ENCODE results near the gene ICAM5.

The ICAM5 gene

GRCh38 chr19:10270616-10271394, 18.9 kb upstream of the ICAM5 start, which contains the start of gene ICAM1:
Gene ICAM1, plus strand, starts transcription at chr19:10271120. Its CDS starts 40 bp downstream, at chr19:10271160.
- H3K27ac ChIP-seq (replicated peaks; ENCODE audit: low read length) = no peak within 1 kb of the TSS
- peaks cover 8 to 18% of the 10 kb centered on the region in 2 donors for H3K4me1 ChIP-seq (ENCODE audit: control insufficient read depth in 2 of 2, insufficient read depth in 1 of 2, low read depth in 1 of 2, low read length in 2 of 2)
- H3K9ac ChIP-seq (ENCODE audit: low read depth, low read length, poor library complexity) = peak within 1 kb of the TSS; percentile 70
- peak within 1 kb of the TSS; percentile 72 for H4K91ac ChIP-seq (ENCODE audit: low read depth, low read length, poor library complexity)
- H3K4me3 ChIP-seq (ENCODE audit: low read length in 2 of 2) = peak within 1 kb of the TSS; percentile 37 to 50
- no peak for DNase-seq (ENCODE audit: low spot score)
- H3K27me3 ChIP-seq (ENCODE audit: control insufficient read depth in 3 of 3, insufficient read depth in 3 of 3, low read depth in 1 of 3, low read length in 3 of 3) = peaks cover 0 to 31% (median 20%) of the 10 kb centered on the region in 3 experiments
- H2BK12ac ChIP-seq (ENCODE audit: low read length) = peak within 1 kb of the TSS; percentile 86
- H3K36me3 ChIP-seq (replicated peaks in 1 of 2; ENCODE audit: control insufficient read depth in 2 of 2, insufficient read depth in 2 of 2, low read length in 2 of 2) = peaks cover 0 to 10% of the 10 kb centered on the region in 2 donors
- H2AK5ac ChIP-seq (ENCODE audit: low read depth, low read length) = peak within 1 kb of the TSS; percentile 91
- peak within 1 kb of the TSS; percentile 93 for H2AFZ ChIP-seq (ENCODE audit: low read length)
- peak within 1 kb of the TSS; percentile 93 for H3K23ac ChIP-seq (ENCODE audit: low read depth, low read length, poor library complexity)
- H2BK15ac ChIP-seq (ENCODE audit: low read length) = peak within 1 kb of the TSS; percentile 99
- no peaks in the 10 kb centered on the region for H3K9me3 ChIP-seq (replicated peaks in 1 of 2; ENCODE audit: control insufficient read depth in 2 of 2, insufficient read depth in 1 of 2, low read depth in 1 of 2, low read length in 2 of 2)
- H3K4me2 ChIP-seq (ENCODE audit: insufficient read depth, low read length, poor library complexity, severe bottlenecking) = peak within 1 kb of the TSS; percentile 69
- peak within 1 kb of the TSS; percentile 82 for H3K14ac ChIP-seq (ENCODE audit: low read length)
- no peak within 1 kb of the TSS for H4K8ac ChIP-seq (ENCODE audit: low read depth, low read length)
- peak within 1 kb of the TSS; percentile 94 for H3K18ac ChIP-seq (ENCODE audit: low read length)
- WGBS, 2 donors (ENCODE audit: extremely low coverage in 2 of 2, insufficient read length in 2 of 2, insufficient replicate concordance in 1 of 2) = no CpG with 5 or more reads among the region's 51 CpGs
- H2BK120ac ChIP-seq (ENCODE audit: low read depth, low read length) = no peak within 1 kb of the TSS
- H3K4ac ChIP-seq (ENCODE audit: low read length) = no peak within 1 kb of the TSS
- peak within 1 kb of the TSS; percentile 44 for H2BK5ac ChIP-seq (ENCODE audit: low read length)
- H3K79me1 ChIP-seq (ENCODE audit: low read depth, low read length) = no peaks in the 10 kb centered on the region

- no CpG with 5 or more reads among the region's 12 CpGs for WGBS, 2 donors (ENCODE audit: extremely low coverage in 2 of 2, insufficient read length in 2 of 2, insufficient replicate concordance in 1 of 2)
- Histone ChIP-seq H3K4me3 (ENCODE audit: low read length in 2 of 2) (peak overlapping the region in 1 of 2 donors; percentile 50), H2BK15ac (ENCODE audit: low read length) (peak overlapping the region; percentile 99), H3K36me3 (replicated peaks in 1 of 2; ENCODE audit: control insufficient read depth in 2 of 2, insufficient read depth in 2 of 2, low read length in 2 of 2) (peaks cover 0 to 13% of the 10 kb centered on the region in 2 donors), H4K91ac (ENCODE audit: low read depth, low read length, poor library complexity) (no peak overlapping the region), H3K4me2 (ENCODE audit: insufficient read depth, low read length, poor library complexity, severe bottlenecking) (no peak overlapping the region), H2BK12ac (ENCODE audit: low read length) (peak overlapping the region; percentile 16), H3K27me3 (ENCODE audit: control insufficient read depth in 3 of 3, insufficient read depth in 3 of 3, low read depth in 1 of 3, low read length in 3 of 3) (peaks cover 0 to 31% (median 20%) of the 10 kb centered on the region in 3 experiments), H2BK120ac (ENCODE audit: low read depth, low read length) (no peak overlapping the region), H2AK5ac (ENCODE audit: low read depth, low read length) (peak overlapping the region; percentile 52), H3K4ac (ENCODE audit: low read length) (no peak overlapping the region), H4K8ac (ENCODE audit: low read depth, low read length) (no peak overlapping the region), H3K23ac (ENCODE audit: low read depth, low read length, poor library complexity) (peak overlapping the region; percentile 52), H3K4me1 (ENCODE audit: control insufficient read depth in 2 of 2, insufficient read depth in 1 of 2, low read depth in 1 of 2, low read length in 2 of 2) (peaks cover 8 to 18% of the 10 kb centered on the region in 2 donors), H3K14ac (ENCODE audit: low read length) (no peak overlapping the region), H3K27ac (replicated peaks; ENCODE audit: low read length) (no peak overlapping the region), H3K18ac (ENCODE audit: low read length) (no peak overlapping the region), H3K9me3 (replicated peaks in 1 of 2; ENCODE audit: control insufficient read depth in 2 of 2, insufficient read depth in 1 of 2, low read depth in 1 of 2, low read length in 2 of 2) (no peaks in the 10 kb centered on the region), H2AFZ (ENCODE audit: low read length) (peak overlapping the region; percentile 93), H2BK5ac (ENCODE audit: low read length) (no peak overlapping the region), H3K79me1 (ENCODE audit: low read depth, low read length) (no peaks in the 10 kb centered on the region), H3K9ac (ENCODE audit: low read depth, low read length, poor library complexity) (no peak overlapping the region)
- DNase-seq (ENCODE audit: low spot score) = no peak
Observed at GRCh38 chr19:10271543-10272086, 18.1 kb upstream of the ICAM5 start.

GRCh38 chr19:10274589-10274988, 15.2 kb upstream of the ICAM5 start:
- H2BK5ac ChIP-seq (ENCODE audit: low read length) = no peak overlapping the region
- H3K27me3 ChIP-seq (ENCODE audit: control insufficient read depth in 3 of 3, insufficient read depth in 3 of 3, low read depth in 1 of 3, low read length in 3 of 3) = peaks cover 0 to 30% (median 20%) of the 10 kb centered on the region in 3 experiments
- no peak overlapping the region for H4K8ac ChIP-seq (ENCODE audit: low read depth, low read length)
- no peak overlapping the region for H2AFZ ChIP-seq (ENCODE audit: low read length)
- no peaks in the 10 kb centered on the region for H3K9me3 ChIP-seq (replicated peaks in 1 of 2; ENCODE audit: control insufficient read depth in 2 of 2, insufficient read depth in 1 of 2, low read depth in 1 of 2, low read length in 2 of 2)
- WGBS, 2 donors (ENCODE audit: extremely low coverage in 2 of 2, insufficient read length in 2 of 2, insufficient replicate concordance in 1 of 2) = no CpG with 5 or more reads among the region's 10 CpGs
- H3K23ac ChIP-seq (ENCODE audit: low read depth, low read length, poor library complexity) = no peak overlapping the region
- peaks cover 8 to 16% of the 10 kb centered on the region in 2 donors for H3K4me1 ChIP-seq (ENCODE audit: control insufficient read depth in 2 of 2, insufficient read depth in 1 of 2, low read depth in 1 of 2, low read length in 2 of 2)
- no peak for DNase-seq (ENCODE audit: low spot score)
- H2AK5ac ChIP-seq (ENCODE audit: low read depth, low read length) = no peak overlapping the region
- H3K79me1 ChIP-seq (ENCODE audit: low read depth, low read length) = no peaks in the 10 kb centered on the region
- no peak overlapping the region for H3K27ac ChIP-seq (replicated peaks; ENCODE audit: low read length)
- peaks cover 0 to 29% of the 10 kb centered on the region in 2 donors for H3K36me3 ChIP-seq (replicated peaks in 1 of 2; ENCODE audit: control insufficient read depth in 2 of 2, insufficient read depth in 2 of 2, low read length in 2 of 2)
- H3K9ac ChIP-seq (ENCODE audit: low read depth, low read length, poor library complexity) = peak overlapping the region; percentile 12
- H2BK15ac ChIP-seq (ENCODE audit: low read length) = no peak overlapping the region
- no peak overlapping the region for H3K18ac ChIP-seq (ENCODE audit: low read length)
- H3K14ac ChIP-seq (ENCODE audit: low read length) = no peak overlapping the region
- H2BK120ac ChIP-seq (ENCODE audit: low read depth, low read length) = no peak overlapping the region
- no peak overlapping the region for H3K4me3 ChIP-seq (ENCODE audit: low read length in 2 of 2)
- no peak overlapping the region for H3K4me2 ChIP-seq (ENCODE audit: insufficient read depth, low read length, poor library complexity, severe bottlenecking)
- no peak overlapping the region for H4K91ac ChIP-seq (ENCODE audit: low read depth, low read length, poor library complexity)
- H2BK12ac ChIP-seq (ENCODE audit: low read length) = no peak overlapping the region
- H3K4ac ChIP-seq (ENCODE audit: low read length) = no peak overlapping the region

Measured in neuronal stem cell (in vitro differentiated cells).